Upper lobe of left lung (tissue), 6 donors: ENCODE data around the gene ZNF552. TPM values are rescaled to one million over a fixed set of nuclear protein-coding genes. Genes with fewer than 3 reads are reported as not detected.
"Not testable (repeated sequence)": the region's sequence is repeated elsewhere in the genome, so short reads cannot be mapped to it uniquely, and the experiment has no call there.

Source experiments
- ATAC-seq, 2 donors: fragments of 200-7000 bp; cut with Tn5 transposase; one replicate each; pipeline ENCODE4 v1.9.1; 2022; ENCODE audit warnings: mild to moderate bottlenecking in 2 of 2, moderate library complexity in 2 of 2; ENCODE audit not compliant: low FRiP score in 2 of 2
- DNase-seq, 2 donors: peaks; one replicate each; pipeline ENCODE4 v3.0.0-alpha.2; 2019 to 2020
- H3K27ac ChIP-seq, 4 donors: fragments of 200-600 bp; sonication (generic); one replicate each; pipeline ENCODE4 v1.5.1; 2016 to 2019
- H3K27me3 ChIP-seq, 4 donors: fragments of 200-600 bp; sonication (generic); one replicate each; pipeline ENCODE4 v1.5.1; 2017 to 2019
- H3K36me3 ChIP-seq, 4 donors: fragments of 200-600 bp; sonication (generic); one replicate each; pipeline ENCODE4 v1.5.1; 2016 to 2019
- H3K4me1 ChIP-seq, 4 donors: fragments of 200-600 bp; sonication (generic); one replicate each; pipeline ENCODE4 v1.5.1; 2018 to 2019
- H3K4me3 ChIP-seq, 4 donors: fragments of 200-600 bp; sonication (generic); one replicate each; pipeline ENCODE4 v1.5.1; 2017 to 2019; ENCODE audit warnings: mild to moderate bottlenecking in 2 of 4, moderate library complexity in 1 of 4
- H3K9me3 ChIP-seq, 4 donors: fragments of 200-600 bp; sonication (generic); one replicate each; pipeline ENCODE4 v1.5.1; 2018 to 2019
- EP300 ChIP-seq, 4 donors: sonication (generic); formaldehyde crosslinking; IDR thresholded peaks; one replicate each; pipeline ENCODE4 v1.5.1; 2017; ENCODE audit warnings: antibody characterized with exemption in 4 of 4, control low read depth in 2 of 4
- POLR2A ChIP-seq, 4 donors: fragments of 450-650 bp; IDR thresholded peaks; one replicate each; pipeline ENCODE4 v1.5.1; 2016 to 2017; ENCODE audit warnings: antibody characterized with exemption in 4 of 4, mild to moderate bottlenecking in 2 of 4
- POLR2AphosphoS5 ChIP-seq, 2 donors: sonication (generic); formaldehyde crosslinking; IDR thresholded peaks; one replicate each; pipeline ENCODE4 v1.5.1; 2017; ENCODE audit warnings: antibody characterized with exemption in 2 of 2
- WGBS, 2 donors: methylation state at CpG; one replicate each; pipeline ENCODE4 v1.1.5; 2017 to 2018; 5-methylcytosine and 5-hydroxymethylcytosine counted together
- total RNA-seq, 6 donors: library from RNA; depleted of rRNA in 4 of 6; stranded (reverse); fragments of >200 nt in 4 of 6; gene quantifications; one replicate each; pipeline versions ENCODE4 v1.1.0 to v1.2.1, GENCODE V29; 2016 to 2021
- TF ChIP-seq, protein P1 (sequence below), 6 experiments: fragments of 450-650 bp in 4 of 6; fragments of 200-600 bp in 2 of 6; sonication (generic) in 2 of 6; IDR thresholded peaks; one replicate each; pipeline ENCODE4 v1.5.1; 2016 to 2019; ENCODE audit warnings: antibody characterized with exemption in 6 of 6
- donor health status: DM: no; HTN: no; CAD: no; lungs with moderate emphysema.
- donor health status: DM: no; HTN: yes; CAD: no; lungs with severe emphysema.

Gene ZNF552
- total RNA-seq, 6 donors from 2014 or later: 12.1 to 68.1 (median 21.0) TPM

GRCh38 chr19:57815247-57816075 lies 748 bp upstream of the ZNF552 start:
- TF ChIP-seq POLR2A (IDR thresholded peaks at IDR 0.05) (no peak), EP300 (IDR thresholded peaks at IDR 0.05) (no peak), POLR2AphosphoS5 (IDR thresholded peaks at IDR 0.05) (no peak)
- TF ChIP-seq, protein P1, sequence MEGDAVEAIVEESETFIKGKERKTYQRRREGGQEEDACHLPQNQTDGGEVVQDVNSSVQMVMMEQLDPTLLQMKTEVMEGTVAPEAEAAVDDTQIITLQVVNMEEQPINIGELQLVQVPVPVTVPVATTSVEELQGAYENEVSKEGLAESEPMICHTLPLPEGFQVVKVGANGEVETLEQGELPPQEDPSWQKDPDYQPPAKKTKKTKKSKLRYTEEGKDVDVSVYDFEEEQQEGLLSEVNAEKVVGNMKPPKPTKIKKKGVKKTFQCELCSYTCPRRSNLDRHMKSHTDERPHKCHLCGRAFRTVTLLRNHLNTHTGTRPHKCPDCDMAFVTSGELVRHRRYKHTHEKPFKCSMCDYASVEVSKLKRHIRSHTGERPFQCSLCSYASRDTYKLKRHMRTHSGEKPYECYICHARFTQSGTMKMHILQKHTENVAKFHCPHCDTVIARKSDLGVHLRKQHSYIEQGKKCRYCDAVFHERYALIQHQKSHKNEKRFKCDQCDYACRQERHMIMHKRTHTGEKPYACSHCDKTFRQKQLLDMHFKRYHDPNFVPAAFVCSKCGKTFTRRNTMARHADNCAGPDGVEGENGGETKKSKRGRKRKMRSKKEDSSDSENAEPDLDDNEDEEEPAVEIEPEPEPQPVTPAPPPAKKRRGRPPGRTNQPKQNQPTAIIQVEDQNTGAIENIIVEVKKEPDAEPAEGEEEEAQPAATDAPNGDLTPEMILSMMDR (IDR thresholded peaks at IDR 0.05): no peak
- ATAC-seq (no peak), DNase-seq (no peak)
- peaks cover 0 to 17% (median 2%) of the 10 kb centered on the region in 4 donors for H3K36me3 ChIP-seq
- peak overlapping the region; percentile 73 to 89 (median 83) for H3K27ac ChIP-seq
- H3K4me1 ChIP-seq: peaks cover 27 to 35% (median 31%) of the 10 kb centered on the region in 4 donors
- peak overlapping the region in 3 of 4 donors; percentile 74 to 84 (median 78) for H3K4me3 ChIP-seq
- H3K9me3 ChIP-seq: no peaks in the 10 kb centered on the region
- 81 to 88% methylated on average over 14 to 16 of the region's 17 CpGs for WGBS, 2 donors
- no peaks in the 10 kb centered on the region for H3K27me3 ChIP-seq

- ATAC-seq (peak; percentile 23 to 27), DNase-seq (no peak)
- H3K9me3 ChIP-seq: no peaks in the 10 kb centered on the region
- no peak for TF ChIP-seq POLR2A (IDR thresholded peaks at IDR 0.05)
- TF ChIP-seq, protein P1 (IDR thresholded peaks at IDR 0.05): no peak
- no peak for TF ChIP-seq EP300 (IDR thresholded peaks at IDR 0.05)
- TF ChIP-seq POLR2AphosphoS5 (IDR thresholded peaks at IDR 0.05): no peak
- 5 to 26% methylated on average over 7 to 13 of the region's 13 CpGs for WGBS, 2 donors
- peaks cover 22 to 38% (median 25%) of the 10 kb centered on the region in 4 donors for H3K4me1 ChIP-seq
- H3K4me3 ChIP-seq: peak overlapping the region; percentile 30 to 84 (median 76)
- no peaks in the 10 kb centered on the region for H3K27me3 ChIP-seq
- H3K27ac ChIP-seq: peak overlapping the region; percentile 73 to 89 (median 83)
- H3K36me3 ChIP-seq: peaks cover 0 to 32% (median 11%) of the 10 kb centered on the region in 4 donors
Measured at GRCh38 chr19:57813919-57814504, 701 bp downstream of the ZNF552 start.

DNA sequence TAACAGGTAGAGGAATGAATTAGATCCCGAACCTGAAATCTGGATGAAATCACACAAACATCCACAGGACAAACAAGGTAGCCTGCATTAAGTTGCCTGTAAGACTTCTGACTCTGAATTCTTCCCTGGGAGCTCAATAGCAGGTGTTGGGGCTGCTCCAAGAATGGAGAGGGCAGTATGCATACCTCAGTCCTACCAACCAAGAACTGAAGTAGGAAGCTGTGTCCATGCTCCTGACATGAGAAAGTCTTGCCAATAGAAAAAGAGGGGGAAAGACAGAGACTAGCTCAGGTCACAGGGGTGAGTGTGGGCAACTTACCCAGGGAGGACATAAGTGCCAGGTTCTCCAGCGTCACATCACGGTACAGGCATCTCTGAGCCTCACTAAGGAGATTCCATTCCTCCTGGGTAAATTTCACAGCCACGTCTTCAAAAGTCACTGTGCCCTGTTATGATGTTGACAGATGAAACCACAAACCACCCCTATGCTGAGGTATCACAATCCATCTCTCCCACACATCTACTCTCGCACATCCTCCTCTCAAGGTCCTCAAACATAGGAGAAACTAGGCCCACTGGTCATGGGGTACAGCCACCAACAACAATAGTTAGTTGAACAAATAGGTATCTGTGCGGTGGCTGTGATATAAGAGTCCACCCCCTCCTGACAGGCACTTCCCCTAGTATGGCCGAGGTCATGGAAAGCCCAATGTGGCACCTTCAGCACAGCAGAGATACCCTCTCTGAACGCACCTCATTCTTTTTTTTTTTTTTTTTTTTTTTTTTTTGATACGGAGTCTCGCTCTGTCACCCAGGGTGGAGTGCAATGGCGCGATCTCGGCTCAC lies 1.5 kb downstream of the ZNF552 start:
- not testable (repeated sequence) for DNase-seq
- peak overlapping the region in 3 of 4 donors; percentile 74 to 84 (median 78) for H3K4me3 ChIP-seq

GRCh38 chr19:57812226-57812625 lies 2.5 kb downstream of the ZNF552 start:
- Histone ChIP-seq H3K9me3 (no peaks in the 10 kb centered on the region), H3K27ac (peak overlapping the region; percentile 9 to 84 (median 64)), H3K27me3 (no peaks in the 10 kb centered on the region), H3K4me3 (no peak overlapping the region), H3K4me1 (peaks cover 20 to 38% (median 26%) of the 10 kb centered on the region in 4 donors), H3K36me3 (peaks cover 7 to 47% (median 21%) of the 10 kb centered on the region in 4 donors)
- ATAC-seq: no peak
- 64 to 73% methylated on average over 3 of the region's 3 CpGs for WGBS, 2 donors
- TF ChIP-seq POLR2A (IDR thresholded peaks at IDR 0.05) (peak in 1 of 4 donors; percentile 20), POLR2AphosphoS5 (IDR thresholded peaks at IDR 0.05) (no peak), EP300 (IDR thresholded peaks at IDR 0.05) (no peak)
- TF ChIP-seq, protein P1 (IDR thresholded peaks at IDR 0.05): no peak
- DNase-seq: no peak

More for the DNA sequence above, 1.5 kb downstream of the ZNF552 start:
- ATAC-seq, H3K9me3 ChIP-seq, H3K27me3 ChIP-seq: not testable (repeated sequence)
- Histone ChIP-seq H3K27ac (peak overlapping the region; percentile 73 to 89 (median 83)), H3K4me1 (peaks cover 20 to 38% (median 25%) of the 10 kb centered on the region in 4 donors), H3K36me3 (peaks cover 4 to 38% (median 16%) of the 10 kb centered on the region in 4 donors)
- 83 to 86% methylated on average over 10 to 13 of the region's 13 CpGs for WGBS, 2 donors
